Neural cell (in vitro differentiated cells): ENCODE measurements around the gene RPL36A.

Source experiments
- EZH2 ChIP-seq: fragments of 200-600, 300-800 bp; shearing (Covaris generic), sonication (generic); IDR thresholded peaks from 2 replicates; pipeline ENCODE4 v1.6.1; 2014; ENCODE audit warnings: antibody characterized with exemption, low read length, borderline replicate concordance, mild to moderate bottlenecking; ENCODE audit not compliant: insufficient read depth, poor library complexity, severe bottlenecking
- MXI1 ChIP-seq: fragments of 450-650 bp; conservative IDR thresholded peaks from 2 replicates; pipeline ENCODE4 v1.6.1; 2014; ENCODE audit warnings: antibody characterized with exemption, mild to moderate bottlenecking; ENCODE audit not compliant: poor library complexity, severe bottlenecking
- POLR2AphosphoS5 ChIP-seq: IDR thresholded peaks from 2 replicates; pipeline ENCODE4 v1.6.1; 2012
- TAF1 ChIP-seq: IDR thresholded peaks from 2 replicates; pipeline ENCODE4 v1.6.1; 2012; ENCODE audit warnings: low read depth
- TF ChIP-seq, protein P1 (sequence below): fragments of 450-650 bp; IDR thresholded peaks from 2 replicates; pipeline ENCODE4 v1.5.1; 2014; ENCODE audit warnings: antibody characterized with exemption, mild to moderate bottlenecking, moderate library complexity; ENCODE audit not compliant: poor library complexity, severe bottlenecking
- TF ChIP-seq, protein P2 (sequence below): IDR thresholded peaks from 2 replicates; pipeline ENCODE4 v1.6.1; 2012; ENCODE audit warnings: borderline replicate concordance

DNA sequence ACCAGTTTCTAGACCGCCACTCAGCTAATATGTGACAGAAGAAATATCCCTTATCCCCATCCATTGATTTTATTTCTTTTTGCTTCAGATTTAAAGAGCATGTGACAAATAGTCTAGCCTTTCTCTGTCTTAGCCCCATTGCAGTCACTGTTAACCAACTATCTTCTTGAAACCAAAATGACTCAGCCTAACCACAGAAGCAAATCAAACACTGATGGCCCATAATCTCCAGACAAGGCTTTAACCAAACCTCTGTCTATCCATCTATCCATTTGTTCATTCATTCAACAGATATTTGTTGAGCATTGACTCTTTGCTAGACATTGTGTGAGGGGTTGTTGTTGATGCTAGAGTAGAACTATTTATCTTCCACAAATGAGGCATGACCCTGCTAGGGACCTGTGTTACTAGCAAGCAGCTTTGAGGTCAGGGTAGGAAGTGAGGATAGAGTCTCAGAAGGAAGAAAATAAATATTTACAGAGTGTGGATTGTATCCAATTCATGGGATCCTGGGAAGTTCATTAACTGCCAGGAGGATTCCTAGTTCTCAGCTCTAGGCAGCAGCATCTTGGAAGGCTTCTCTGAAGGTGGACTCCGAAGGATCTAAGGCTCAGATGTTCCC, 39.8 kb downstream of the RPL36A start:
- no peak for TF ChIP-seq POLR2AphosphoS5
- TF ChIP-seq, protein P1, sequence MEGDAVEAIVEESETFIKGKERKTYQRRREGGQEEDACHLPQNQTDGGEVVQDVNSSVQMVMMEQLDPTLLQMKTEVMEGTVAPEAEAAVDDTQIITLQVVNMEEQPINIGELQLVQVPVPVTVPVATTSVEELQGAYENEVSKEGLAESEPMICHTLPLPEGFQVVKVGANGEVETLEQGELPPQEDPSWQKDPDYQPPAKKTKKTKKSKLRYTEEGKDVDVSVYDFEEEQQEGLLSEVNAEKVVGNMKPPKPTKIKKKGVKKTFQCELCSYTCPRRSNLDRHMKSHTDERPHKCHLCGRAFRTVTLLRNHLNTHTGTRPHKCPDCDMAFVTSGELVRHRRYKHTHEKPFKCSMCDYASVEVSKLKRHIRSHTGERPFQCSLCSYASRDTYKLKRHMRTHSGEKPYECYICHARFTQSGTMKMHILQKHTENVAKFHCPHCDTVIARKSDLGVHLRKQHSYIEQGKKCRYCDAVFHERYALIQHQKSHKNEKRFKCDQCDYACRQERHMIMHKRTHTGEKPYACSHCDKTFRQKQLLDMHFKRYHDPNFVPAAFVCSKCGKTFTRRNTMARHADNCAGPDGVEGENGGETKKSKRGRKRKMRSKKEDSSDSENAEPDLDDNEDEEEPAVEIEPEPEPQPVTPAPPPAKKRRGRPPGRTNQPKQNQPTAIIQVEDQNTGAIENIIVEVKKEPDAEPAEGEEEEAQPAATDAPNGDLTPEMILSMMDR, result no peak
- TF ChIP-seq EZH2, result no peak
- no peak for TF ChIP-seq TAF1
- TF ChIP-seq MXI1, result no peak
- TF ChIP-seq, protein P2, sequence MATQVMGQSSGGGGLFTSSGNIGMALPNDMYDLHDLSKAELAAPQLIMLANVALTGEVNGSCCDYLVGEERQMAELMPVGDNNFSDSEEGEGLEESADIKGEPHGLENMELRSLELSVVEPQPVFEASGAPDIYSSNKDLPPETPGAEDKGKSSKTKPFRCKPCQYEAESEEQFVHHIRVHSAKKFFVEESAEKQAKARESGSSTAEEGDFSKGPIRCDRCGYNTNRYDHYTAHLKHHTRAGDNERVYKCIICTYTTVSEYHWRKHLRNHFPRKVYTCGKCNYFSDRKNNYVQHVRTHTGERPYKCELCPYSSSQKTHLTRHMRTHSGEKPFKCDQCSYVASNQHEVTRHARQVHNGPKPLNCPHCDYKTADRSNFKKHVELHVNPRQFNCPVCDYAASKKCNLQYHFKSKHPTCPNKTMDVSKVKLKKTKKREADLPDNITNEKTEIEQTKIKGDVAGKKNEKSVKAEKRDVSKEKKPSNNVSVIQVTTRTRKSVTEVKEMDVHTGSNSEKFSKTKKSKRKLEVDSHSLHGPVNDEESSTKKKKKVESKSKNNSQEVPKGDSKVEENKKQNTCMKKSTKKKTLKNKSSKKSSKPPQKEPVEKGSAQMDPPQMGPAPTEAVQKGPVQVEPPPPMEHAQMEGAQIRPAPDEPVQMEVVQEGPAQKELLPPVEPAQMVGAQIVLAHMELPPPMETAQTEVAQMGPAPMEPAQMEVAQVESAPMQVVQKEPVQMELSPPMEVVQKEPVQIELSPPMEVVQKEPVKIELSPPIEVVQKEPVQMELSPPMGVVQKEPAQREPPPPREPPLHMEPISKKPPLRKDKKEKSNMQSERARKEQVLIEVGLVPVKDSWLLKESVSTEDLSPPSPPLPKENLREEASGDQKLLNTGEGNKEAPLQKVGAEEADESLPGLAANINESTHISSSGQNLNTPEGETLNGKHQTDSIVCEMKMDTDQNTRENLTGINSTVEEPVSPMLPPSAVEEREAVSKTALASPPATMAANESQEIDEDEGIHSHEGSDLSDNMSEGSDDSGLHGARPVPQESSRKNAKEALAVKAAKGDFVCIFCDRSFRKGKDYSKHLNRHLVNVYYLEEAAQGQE, result no peak
